GM19324 (cell line): ENCODE measurements around the gene NFIA.

Source experiments
- ATAC-seq: cut with Tn5 transposase; IDR thresholded peaks from one replicate; pipeline ENCODE4 v1.9.1; 2021; ENCODE audit warnings: mild to moderate bottlenecking, moderate library complexity; ENCODE audit not compliant: unreplicated experiment, low FRiP score

NFIA gene

GRCh38 chr1:61098906-61099437 lies 16.6 kb downstream of the NFIA start:
- ATAC-seq = no peak

DNA sequence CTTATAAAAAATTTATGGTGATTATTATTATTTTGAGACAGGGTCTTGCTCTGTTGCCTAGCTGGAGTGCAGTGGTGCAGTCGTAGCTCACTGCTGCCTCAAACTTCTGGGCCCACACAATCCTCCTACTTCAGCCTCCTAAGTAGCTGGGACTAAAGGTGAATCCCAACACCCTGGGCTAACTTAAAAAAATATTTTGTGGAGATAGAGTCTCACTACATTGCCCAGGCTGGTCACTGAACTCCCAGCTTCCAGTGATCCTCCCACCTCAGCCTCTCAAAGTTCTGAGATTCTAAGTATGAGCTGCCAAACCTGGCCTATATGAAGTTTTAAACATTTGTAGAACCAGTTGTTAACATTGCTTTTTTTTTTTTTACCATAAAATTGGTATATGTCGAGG lies 18.2 kb downstream of the NFIA start:
- no peak for ATAC-seq

GRCh38 chr1:61101536-61101935 lies 19.2 kb downstream of the NFIA start:
- no peak for ATAC-seq

DNA sequence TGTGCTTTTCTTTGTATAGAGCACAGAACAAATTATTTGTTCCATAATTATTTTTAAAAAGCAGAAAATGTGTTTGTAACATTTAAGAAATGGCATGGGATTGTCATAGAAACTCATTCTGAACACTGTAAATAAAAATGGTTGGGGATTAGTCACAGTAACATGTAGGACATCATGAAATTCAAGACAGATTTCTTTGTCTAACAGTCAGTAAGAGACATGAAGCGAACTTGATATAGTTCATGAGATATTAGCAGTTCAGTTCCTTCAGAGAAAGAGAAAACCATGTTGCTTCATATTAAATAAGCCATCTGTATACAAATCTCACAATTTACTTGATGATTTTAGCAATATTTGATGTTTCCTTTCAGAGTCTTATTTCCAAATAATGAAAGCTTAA lies 19.7 kb downstream of the NFIA start:
- no peak for ATAC-seq

DNA sequence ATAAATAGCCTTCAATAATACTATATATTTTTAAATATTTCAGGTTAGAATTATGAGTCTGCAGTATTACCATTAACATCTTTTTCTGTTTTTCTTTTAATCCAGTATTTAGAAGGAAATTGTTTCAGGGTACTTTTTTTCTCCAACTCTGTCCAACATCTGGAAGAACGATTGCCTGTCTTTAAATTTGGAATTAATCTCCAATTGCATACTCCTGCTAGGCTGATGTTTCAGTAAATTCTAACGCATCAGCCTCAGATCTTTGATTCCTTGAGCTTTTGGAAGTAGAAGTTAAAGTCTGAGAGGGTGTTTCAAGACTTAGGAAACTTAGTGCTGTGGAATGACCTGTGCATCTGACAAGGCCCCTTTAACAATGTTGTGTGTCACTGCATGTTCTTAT lies 20.3 kb downstream of the NFIA start:
- no peak for ATAC-seq

DNA sequence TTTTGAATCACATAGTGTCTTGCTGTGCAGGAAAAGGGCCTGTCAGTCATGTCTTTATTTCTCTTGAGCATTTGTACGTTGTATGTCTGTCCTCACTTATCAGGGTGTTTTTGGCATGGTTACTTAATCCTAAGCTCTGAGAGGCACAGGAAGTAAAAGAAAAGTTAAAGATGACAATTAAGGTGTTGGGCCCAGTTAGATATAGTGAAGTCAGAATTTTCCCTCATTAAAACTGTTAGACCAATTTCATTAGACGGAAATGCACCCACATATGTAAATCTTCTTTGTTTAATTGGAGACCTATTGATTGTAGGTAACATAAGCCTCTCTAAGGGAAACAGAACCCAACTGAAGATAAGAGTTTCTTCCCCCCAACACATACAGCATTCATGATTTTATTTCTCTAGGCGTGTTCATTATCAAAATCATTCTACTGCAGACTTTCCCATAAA lies 21.9 kb downstream of the NFIA start:
- ATAC-seq = no peak

DNA sequence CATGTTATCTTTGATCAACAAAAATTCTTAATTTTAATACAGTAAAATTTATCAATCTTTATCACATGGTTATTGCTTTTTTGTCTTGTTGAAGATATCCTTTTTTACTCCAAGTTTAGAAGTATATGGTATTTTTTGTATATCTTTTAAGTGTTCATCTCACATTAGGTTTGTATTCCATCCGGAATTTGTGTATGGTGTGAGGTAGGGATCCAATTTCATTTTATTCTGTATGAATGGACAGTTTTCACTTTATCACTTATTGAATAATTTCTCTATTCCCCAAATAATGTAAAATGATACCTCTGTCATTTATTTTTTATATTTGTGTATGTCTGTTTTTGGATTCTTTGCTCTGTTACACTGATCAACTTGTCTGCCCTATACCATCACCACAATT lies 25.3 kb downstream of the NFIA start:
- ATAC-seq = no peak

GRCh38 chr1:61109158-61109557 lies 26.8 kb downstream of the NFIA start:
- no peak for ATAC-seq

DNA sequence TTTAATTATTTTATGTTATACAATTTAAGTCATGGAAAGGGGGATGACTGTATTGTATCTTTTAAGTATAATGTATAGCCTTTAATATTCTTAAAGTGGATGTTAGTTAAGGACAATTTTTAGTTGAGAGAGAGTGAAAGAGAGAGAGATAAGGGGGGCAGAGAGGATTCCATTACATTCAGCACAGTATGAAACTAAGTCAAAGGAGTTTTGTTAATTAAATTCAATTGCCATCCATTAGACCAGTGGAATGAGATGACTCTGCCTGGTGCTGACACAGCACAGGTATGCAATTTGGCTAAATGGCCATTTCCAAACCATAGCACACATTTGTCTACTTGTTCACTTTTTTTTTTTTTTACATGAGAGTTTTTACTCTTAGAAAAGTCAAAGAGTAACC lies 27.5 kb downstream of the NFIA start:
- ATAC-seq = no peak

DNA sequence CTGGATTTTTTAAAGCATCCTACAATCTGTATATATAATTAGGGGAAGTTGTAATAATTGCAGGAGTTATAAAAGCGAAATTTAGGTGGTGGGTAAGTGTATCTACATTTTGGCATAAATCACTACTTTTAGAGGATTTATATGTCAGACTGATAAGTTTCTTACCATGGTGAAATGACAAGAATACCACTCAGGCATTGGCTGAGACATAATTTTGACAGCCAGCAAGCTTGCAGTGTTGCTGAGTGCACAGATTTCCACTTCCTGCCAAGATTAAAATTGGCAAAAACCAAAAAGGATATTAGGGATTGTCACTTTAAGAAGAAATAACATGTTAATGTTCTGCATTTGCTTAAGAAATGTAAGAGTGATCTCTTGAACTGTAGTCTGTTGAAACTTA lies 28.2 kb downstream of the NFIA start:
- no peak for ATAC-seq

DNA sequence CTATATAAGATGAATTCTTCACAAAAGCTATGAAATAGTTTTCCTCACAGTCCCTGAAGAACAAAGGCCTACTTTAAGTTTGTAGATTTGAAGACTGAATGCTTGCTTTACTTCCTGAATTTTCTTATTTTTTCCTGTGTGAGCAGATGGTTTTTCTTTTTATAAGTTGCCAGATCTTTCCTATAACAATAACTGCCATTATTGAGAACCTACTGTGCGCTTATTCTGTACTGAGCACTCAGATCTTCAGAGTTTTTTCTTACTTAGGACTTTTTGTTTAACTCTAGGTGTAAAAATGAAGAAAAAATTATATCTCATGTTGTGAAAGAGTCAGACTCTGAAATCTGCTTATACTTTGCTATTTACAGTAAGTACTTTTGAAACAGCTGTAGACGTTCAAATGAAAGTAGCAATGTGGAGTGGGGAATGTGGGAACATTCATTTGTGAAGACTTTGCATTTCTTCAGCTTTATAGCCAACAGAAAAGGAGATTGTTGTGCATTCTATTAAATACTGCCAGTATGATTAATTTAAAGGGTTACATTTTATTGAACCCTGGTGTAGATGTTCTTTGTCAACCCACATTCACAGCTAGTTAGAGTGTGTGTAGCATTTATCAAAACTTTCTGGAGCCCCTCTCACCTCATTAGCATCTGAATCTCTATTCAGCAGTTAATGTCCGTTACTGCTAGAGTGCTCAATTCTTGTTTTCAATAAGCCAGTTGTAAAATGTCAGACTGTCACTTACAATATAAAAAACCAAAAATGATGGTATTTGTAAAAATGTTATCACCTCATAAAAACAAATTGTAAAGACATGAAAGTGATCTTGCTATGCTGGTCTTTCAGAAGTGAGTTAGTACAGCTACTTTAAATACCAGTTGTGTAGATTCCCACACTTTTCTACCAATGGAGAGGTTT lies 29.0 kb downstream of the NFIA start:
- ATAC-seq = no peak

- ATAC-seq = no peak
Observed at GRCh38 chr1:61114178-61114870, 32.0 kb downstream of the NFIA start.

GRCh38 chr1:61115436-61115835 lies 33.1 kb downstream of the NFIA start:
- ATAC-seq = no peak

GRCh38 chr1:61116421-61116820 lies 34.1 kb downstream of the NFIA start:
- no peak for ATAC-seq

GRCh38 chr1:61117283-61117682 lies 34.9 kb downstream of the NFIA start:
- no peak for ATAC-seq

- ATAC-seq = no peak
Observed at GRCh38 chr1:61119085-61119484, 36.7 kb downstream of the NFIA start.

- ATAC-seq = no peak
Observed at GRCh38 chr1:61120246-61120840, 38.0 kb downstream of the NFIA start.

DNA sequence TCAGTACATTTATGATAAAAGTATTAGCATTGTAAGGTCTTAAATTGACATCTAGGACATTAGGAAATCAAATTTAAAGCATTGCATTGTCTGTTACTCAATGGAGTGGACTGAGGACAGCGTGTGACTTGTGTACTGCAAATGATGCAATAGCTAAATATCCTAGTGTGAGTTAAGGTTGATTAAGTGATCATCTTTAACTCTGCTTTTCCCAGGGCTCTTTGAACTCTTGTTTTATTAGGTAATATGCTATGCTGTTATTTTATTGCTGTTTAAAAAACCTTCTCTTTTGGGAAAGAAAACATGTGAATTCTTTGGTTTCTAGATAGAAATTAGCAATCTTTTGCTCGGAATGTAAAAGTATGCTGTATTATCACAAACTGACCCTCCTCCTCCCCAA lies 38.6 kb downstream of the NFIA start:
- no peak for ATAC-seq

GRCh38 chr1:61121631-61122030 lies 39.3 kb downstream of the NFIA start:
- ATAC-seq = no peak

DNA sequence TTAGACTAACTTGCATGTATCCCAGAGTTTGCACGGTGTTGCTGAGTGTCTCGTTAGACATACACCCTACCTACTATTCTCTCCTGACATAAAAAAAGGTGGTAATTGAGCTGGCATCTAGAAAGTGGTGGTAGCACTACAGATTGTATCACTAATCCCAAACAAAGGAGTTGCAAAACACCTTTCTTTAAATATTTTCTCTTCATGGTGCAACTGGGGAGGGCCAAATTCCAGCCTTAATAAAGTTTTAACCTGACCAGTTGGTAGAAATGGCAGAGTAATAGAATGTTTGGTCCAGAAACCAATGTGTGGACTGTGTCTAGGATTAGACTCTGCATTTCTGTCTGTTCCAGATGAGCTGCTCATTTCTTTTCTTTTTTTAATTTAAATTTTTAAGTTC lies 40.0 kb downstream of the NFIA start:
- no peak for ATAC-seq

DNA sequence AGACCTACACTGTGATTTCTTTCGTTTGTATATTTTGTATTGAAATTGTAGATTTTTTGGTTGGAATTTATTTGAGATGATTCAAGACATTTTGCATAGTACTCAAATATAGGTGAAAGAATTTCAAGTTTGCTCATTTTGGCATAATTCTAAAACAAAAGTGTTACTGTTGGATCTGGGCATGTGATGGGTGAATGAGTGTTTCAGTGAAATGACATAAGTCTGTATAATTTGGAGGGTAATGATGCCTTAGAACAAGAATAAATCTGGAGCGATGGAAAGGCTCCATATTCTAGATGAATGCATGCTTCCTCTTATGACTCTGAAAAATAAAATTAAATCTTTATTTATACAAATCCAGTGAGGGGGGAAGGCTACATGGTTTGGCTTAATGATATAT lies 41.0 kb downstream of the NFIA start:
- ATAC-seq = no peak
